Tibial nerve (tissue), 4 donors: ENCODE results near the gene RACK1. TPM values are rescaled to one million over a fixed set of nuclear protein-coding genes. Genes with fewer than 3 reads are reported as not detected.

Experiments
- DNase-seq, 2 donors: peaks; one replicate each; pipeline ENCODE4 v3.0.0-alpha.2; 2019; ENCODE audit warnings: low spot score in 2 of 2
- H3K27ac ChIP-seq, 4 donors: fragments of 200-600 bp; sonication (generic) in 3 of 4; one replicate each; pipeline ENCODE4 v1.5.1; 2017 to 2019; ENCODE audit warnings: mild to moderate bottlenecking in 1 of 4
- H3K27me3 ChIP-seq, 2 donors: fragments of 200-600 bp; sonication (generic) in 1 of 2; one replicate each; pipeline versions ENCODE4 v1.5.1 to v1.6.0; 2017 to 2019
- H3K36me3 ChIP-seq, 3 donors: fragments of 200-600 bp; sonication (generic); one replicate each; pipeline ENCODE4 v1.5.1; 2018 to 2019
- H3K4me1 ChIP-seq, 4 donors: fragments of 200-600 bp; sonication (generic) in 3 of 4; one replicate each; pipeline ENCODE4 v1.5.1; 2017 to 2019
- H3K4me3 ChIP-seq, 4 donors: fragments of 200-600 bp; sonication (generic) in 3 of 4; one replicate each; pipeline ENCODE4 v1.5.1; 2017 to 2019; ENCODE audit warnings: mild to moderate bottlenecking in 1 of 4, moderate library complexity in 1 of 4
- H3K9me3 ChIP-seq, 4 donors: fragments of 200-600 bp; sonication (generic) in 3 of 4; one replicate each; pipeline ENCODE4 v1.5.1; 2017 to 2019
- CTCF ChIP-seq, 5 experiments: fragments of 200-600 bp in 3 of 5; fragments of 450-650 bp in 2 of 5; sonication (generic) in 3 of 5; IDR thresholded peaks; one replicate each; pipeline ENCODE4 v1.5.1; 2016 to 2019; ENCODE audit warnings: antibody characterized with exemption in 5 of 5, mild to moderate bottlenecking in 3 of 5, moderate library complexity in 2 of 5
- EP300 ChIP-seq, 2 donors: sonication (generic); formaldehyde crosslinking; IDR thresholded peaks; one replicate each; pipeline ENCODE4 v1.6.1; 2017; ENCODE audit warnings: antibody characterized with exemption in 2 of 2, mild to moderate bottlenecking in 1 of 2
- POLR2A ChIP-seq, 2 donors: fragments of 450-650 bp; IDR thresholded peaks; one replicate each; pipeline ENCODE4 v1.6.1; 2017; ENCODE audit warnings: antibody characterized with exemption in 2 of 2, mild to moderate bottlenecking in 2 of 2, moderate library complexity in 2 of 2
- WGBS, 2 donors: methylation state at CpG; one replicate each; pipeline ENCODE4 v1.1.5; 2018; 5-methylcytosine and 5-hydroxymethylcytosine counted together
- total RNA-seq, 4 donors: library from RNA; depleted of rRNA; stranded (reverse); fragments of >200 nt; gene quantifications; one replicate each; pipeline ENCODE4 v1.1.0, GENCODE V29; 2016

Gene RACK1
- total RNA-seq, 4 donors from 2014 or later: 1,722 to 2,174 (median 1,870) TPM

GRCh38 chr5:181245427-181246275 is 1.9 kb upstream of the RACK1 start:
- no peak for DNase-seq
- Histone ChIP-seq H3K9me3 (no peaks in the 10 kb centered on the region), H3K27ac (peak overlapping the region; percentile 94 to 99 (median 98)), H3K27me3 (no peaks in the 10 kb centered on the region), H3K36me3 (peaks cover 0 to 15% (median 4%) of the 10 kb centered on the region in 3 donors), H3K4me1 (peaks cover 3 to 69% (median 59%) of the 10 kb centered on the region in 4 donors), H3K4me3 (peak overlapping the region; percentile 69 to 91 (median 82))
- 28 to 29% methylated on average over 34 of the region's 34 CpGs for WGBS, 2 donors
- TF ChIP-seq CTCF (IDR thresholded peaks at IDR 0.05) (no peak), POLR2A (IDR thresholded peaks at IDR 0.05) (no peak), EP300 (IDR thresholded peaks at IDR 0.05) (no peak)

GRCh38 chr5:181243018-181243563 is 615 bp downstream of the RACK1 start:
- 1 to 2% methylated on average over 25 of the region's 25 CpGs for WGBS, 2 donors

GRCh38 chr5:181242031-181242451 is 1.7 kb downstream of the RACK1 start:
- H3K27ac ChIP-seq: peak overlapping the region; percentile 88 to 99 (median 98)
- WGBS, 2 donors: 32 to 37% methylated on average over 6 of the region's 6 CpGs
- TF ChIP-seq EP300 (IDR thresholded peaks at IDR 0.05) (no peak), CTCF (IDR thresholded peaks at IDR 0.05) (no peak), POLR2A (IDR thresholded peaks at IDR 0.05) (no peak)
- peak overlapping the region; percentile 60 to 90 (median 87) for H3K4me3 ChIP-seq
- peaks cover 24 to 52% (median 27%) of the 10 kb centered on the region in 3 donors for H3K36me3 ChIP-seq
- no peaks in the 10 kb centered on the region for H3K9me3 ChIP-seq
- no peaks in the 10 kb centered on the region for H3K27me3 ChIP-seq
- peaks cover 3 to 53% (median 33%) of the 10 kb centered on the region in 4 donors for H3K4me1 ChIP-seq
- DNase-seq: no peak

More at GRCh38 chr5:181243018-181243563, 615 bp downstream of the RACK1 start:
- Histone ChIP-seq H3K4me1 (peaks cover 3 to 59% (median 38%) of the 10 kb centered on the region in 4 donors), H3K4me3 (peak overlapping the region; percentile 60 to 90 (median 87)), H3K9me3 (no peaks in the 10 kb centered on the region), H3K27me3 (no peaks in the 10 kb centered on the region), H3K36me3 (peaks cover 16 to 41% (median 19%) of the 10 kb centered on the region in 3 donors), H3K27ac (peak overlapping the region; percentile 88 to 99 (median 98))
- TF ChIP-seq EP300 (IDR thresholded peaks at IDR 0.05) (no peak), POLR2A (IDR thresholded peaks at IDR 0.05) (no peak), CTCF (IDR thresholded peaks at IDR 0.05) (no peak)
- no peak for DNase-seq

GRCh38 chr5:181241393-181241975 is 2.2 kb downstream of the RACK1 start:
- DNase-seq: no peak
- Histone ChIP-seq H3K36me3 (peaks cover 25 to 57% (median 32%) of the 10 kb centered on the region in 3 donors), H3K27ac (peak overlapping the region in 3 of 4 donors; percentile 97 to 99 (median 99)), H3K4me1 (peaks cover 3 to 53% (median 33%) of the 10 kb centered on the region in 4 donors), H3K9me3 (no peaks in the 10 kb centered on the region), H3K27me3 (no peaks in the 10 kb centered on the region), H3K4me3 (peak overlapping the region in 2 of 4 donors; percentile 60 to 88)
- WGBS, 2 donors: 46 to 47% methylated on average over 6 of the region's 6 CpGs
- TF ChIP-seq EP300 (IDR thresholded peaks at IDR 0.05) (no peak), POLR2A (IDR thresholded peaks at IDR 0.05) (no peak)

- Histone ChIP-seq H3K4me1 (peaks cover 0 to 37% (median 18%) of the 10 kb centered on the region in 4 donors), H3K27ac (no peak overlapping the region), H3K27me3 (no peaks in the 10 kb centered on the region), H3K36me3 (peaks cover 29 to 80% (median 36%) of the 10 kb centered on the region in 3 donors), H3K9me3 (no peaks in the 10 kb centered on the region), H3K4me3 (no peak overlapping the region)
- 91 to 93% methylated on average over 9 of the region's 9 CpGs for WGBS, 2 donors
- DNase-seq: no peak
- no peak for TF ChIP-seq EP300 (IDR thresholded peaks at IDR 0.05)
- no peak for TF ChIP-seq CTCF (IDR thresholded peaks at IDR 0.05)
Measured at GRCh38 chr5:181239062-181239663, 4.5 kb downstream of the RACK1 start.
